Thoracic aorta endothelial cell (primary cell): ENCODE results near the gene PRR32. TPM values are rescaled to one million over a fixed set of nuclear protein-coding genes. Genes with fewer than 3 reads are reported as not detected.

Experiments
- total RNA-seq: library from RNA; depleted of rRNA; stranded (reverse); fragments of >200 nt; gene quantifications from 2 replicates; pipeline ENCODE4 v1.2.3, GENCODE V29; 2012

PRR32 gene, protein sequence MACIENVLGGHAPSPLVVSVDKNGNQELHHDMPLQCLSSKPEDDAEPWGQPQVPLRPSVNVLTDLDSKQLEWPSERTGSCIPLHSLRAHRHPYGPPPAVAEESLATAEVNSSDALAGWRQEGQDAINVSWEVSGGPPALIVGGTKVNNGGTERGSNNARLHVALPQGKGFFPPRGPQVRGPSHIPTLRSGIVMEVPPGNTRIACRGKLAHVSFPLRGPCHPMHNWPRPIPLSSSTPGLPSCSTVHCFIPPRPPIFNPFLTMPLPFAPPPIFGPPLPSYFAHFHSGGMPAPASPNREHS
- total RNA-seq = not detected in 2 replicates

DNA sequence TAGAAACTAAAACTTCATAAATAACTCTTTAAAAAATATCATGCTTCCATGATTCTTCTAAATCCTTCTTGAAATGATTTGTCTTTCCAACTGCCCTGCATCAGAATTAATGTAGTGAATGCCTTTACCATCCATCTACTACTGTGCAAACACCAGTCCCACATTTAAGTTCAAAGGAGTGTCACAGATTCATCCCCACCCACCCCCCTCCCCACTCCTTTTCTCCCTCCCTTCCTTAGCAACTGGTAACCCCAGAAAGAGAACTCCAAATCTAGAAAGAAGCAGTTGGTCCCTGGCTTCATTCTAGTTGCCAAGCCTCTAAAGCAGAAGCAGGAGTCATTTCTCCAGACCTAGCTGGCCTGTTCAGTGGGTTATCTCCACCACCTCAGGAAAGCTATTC is at the start of gene PRR32:
Gene PRR32, plus strand, starts transcription at position 301 of the 400 bp plus-strand sequence. CDS start 115 bp downstream, outside the sequence.

